GM12891 (cell line): Measurements from ENCODE around the gene SRSF6.

Experiments
- PAX5 ChIP-seq: IDR thresholded peaks from 2 replicates; pipeline ENCODE4 v1.6.1; 2011; ENCODE audit warnings: low read length, moderate library complexity, mild to moderate bottlenecking; ENCODE audit not compliant: insufficient read depth, severe bottlenecking
- POLR2A ChIP-seq: IDR thresholded peaks from 2 replicates; pipeline ENCODE4 v1.6.1; 2011; ENCODE audit warnings: low read depth, low read length, control low read depth
- POLR2AphosphoS5 ChIP-seq: IDR thresholded peaks from 2 replicates; pipeline ENCODE4 v1.6.1; 2011; ENCODE audit warnings: low read depth, low read length, control low read depth
- TAF1 ChIP-seq: IDR thresholded peaks from 2 replicates; pipeline ENCODE4 v1.6.1; 2011; ENCODE audit warnings: low read depth, low read length, control low read depth

DNA sequence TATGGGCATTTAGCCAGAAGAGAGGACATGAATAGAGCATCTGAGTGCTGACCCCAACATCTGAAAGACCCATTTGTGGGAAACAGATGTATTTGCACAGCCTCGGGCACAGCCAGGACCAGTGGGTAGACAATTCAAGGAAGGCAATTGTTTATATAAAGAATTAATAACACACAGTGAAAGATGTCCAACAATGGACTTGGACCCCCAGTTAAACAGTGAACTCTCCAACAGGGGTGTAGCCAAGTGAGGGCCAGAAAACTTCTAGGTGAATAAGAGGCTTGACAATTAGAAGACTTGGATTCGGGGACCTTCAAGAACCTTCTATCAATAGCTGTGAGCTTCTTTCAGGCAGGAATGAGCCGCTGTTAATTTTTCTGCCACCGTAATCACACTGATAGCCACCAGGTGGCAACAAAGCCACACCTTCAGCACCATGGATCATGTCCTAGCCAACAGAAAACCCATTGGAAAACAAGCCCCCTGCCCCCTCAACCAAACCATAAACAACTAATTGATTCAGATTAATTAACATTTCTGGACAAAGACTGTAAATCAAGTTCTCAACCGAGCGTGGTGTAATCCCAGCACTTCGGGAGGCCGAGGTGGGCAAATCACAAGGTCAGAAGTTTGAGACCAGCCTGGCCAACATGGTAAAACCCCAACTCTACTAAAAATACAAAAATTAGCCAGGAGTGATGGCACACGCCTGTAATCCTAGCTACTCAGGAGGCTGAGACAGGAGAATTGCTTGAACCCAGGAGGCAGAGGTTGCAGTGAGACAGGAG is 8.8 kb upstream of the SRSF6 start:
- no peak for TF ChIP-seq POLR2A
- no peak for TF ChIP-seq PAX5
- TF ChIP-seq POLR2AphosphoS5, result no peak
- no peak for TF ChIP-seq TAF1
